ENCODE results near the gene HOXA3. TPM values are rescaled to one million over a fixed set of nuclear protein-coding genes. Genes with fewer than 3 reads are reported as not detected.

The HOXA3 gene
- total and polyA plus RNA-seq, 2 of the 13 experiments (the other 11 are each of a cell fraction or from before 2014, with no cell fraction given) = 2.9 to 4.6 TPM

DNA sequence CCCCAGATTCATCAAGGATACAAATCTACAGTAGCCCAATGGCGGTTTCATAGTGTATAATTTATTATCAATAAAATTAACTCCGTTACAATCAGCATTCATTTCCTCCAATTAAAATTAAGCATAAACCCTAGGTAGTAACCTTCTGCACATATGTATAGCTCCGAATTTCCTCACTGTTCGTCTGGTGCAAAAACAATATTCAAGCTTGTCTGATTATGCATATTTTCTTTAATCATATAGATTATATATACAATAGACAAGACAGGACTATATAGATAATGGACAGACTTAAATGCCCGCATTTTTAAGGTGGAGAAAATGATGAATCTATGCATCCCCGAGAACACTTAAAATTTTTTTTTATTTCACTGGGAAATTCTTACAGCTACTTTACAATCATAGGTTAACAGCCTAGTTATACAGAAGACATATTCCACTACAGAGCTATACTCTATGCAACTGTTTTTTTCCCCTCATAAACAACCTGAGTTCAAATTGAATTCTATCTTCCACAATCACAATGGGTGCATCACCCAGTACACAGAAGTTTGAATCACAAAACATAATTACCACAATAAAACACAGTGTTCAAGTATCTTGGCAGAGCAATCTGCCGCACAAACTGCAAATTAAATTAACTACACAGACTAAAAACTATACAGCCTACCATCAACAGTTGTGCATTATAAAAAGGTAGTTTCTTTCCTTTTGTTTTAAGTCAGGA is 10.3 kb upstream of the HOXA3 start:
- Histone ChIP-seq H3K4me1 (ENCODE audit: insufficient read depth, low read length) (0 out of 2 replicates have a peak, but pooled peaks cover 4% of the 10 kb centered on the region), H3K4me2 (ENCODE audit: low read depth, low read length) (no peak overlapping the region), H3K9me3 (ENCODE audit: low read length) (no peaks in the 10 kb centered on the region), H3K27ac (ENCODE audit: extremely low read length, insufficient read depth, low read length) (no peak overlapping the region), H3K36me3 (replicated peaks in 1 of 2; ENCODE audit: control insufficient read depth in 1 of 2, insufficient read depth in 2 of 2, low read length in 2 of 2) (no peaks in the 10 kb centered on the region), H3K9ac (ENCODE audit: insufficient read depth, low read depth, low read length) (no peak overlapping the region), H4K20me1 (ENCODE audit: insufficient read depth, low read length) (no peaks in the 10 kb centered on the region), H2AFZ (ENCODE audit: low read length) (no peak overlapping the region), H3K79me2 (ENCODE audit: insufficient read depth, low read length) (no peaks in the 10 kb centered on the region), H3K27me3 (ENCODE audit: control insufficient read depth in 1 of 2, insufficient read depth in 2 of 2, low read length in 2 of 2) (peaks cover 2 to 37% of the 10 kb centered on the region in 2 experiments), H3K4me3 (replicated peaks in 1 of 3; ENCODE audit: insufficient read depth in 1 of 3, low read depth in 2 of 3, low read length in 3 of 3) (no peak overlapping the region)
- ChIA-PET POLR2A (no interaction called here), CTCF (ENCODE audit: low intra/inter-chr PET ratio, low total read pairs) (no interaction called here)
- TF ChIP-seq ZNF558 (CRISPR knock-in tag; IDR thresholded peaks at IDR 0.05; ENCODE audit: borderline replicate concordance) (no peak), PRMT3 (CRISPR knock-in tag; IDR thresholded peaks at IDR 0.05; ENCODE audit: borderline replicate concordance, low read depth) (no peak), JUNB (CRISPR knock-in tag; IDR thresholded peaks at IDR 0.05; ENCODE audit: borderline replicate concordance) (no peak), MYNN (CRISPR knock-in tag; IDR thresholded peaks at IDR 0.05; ENCODE audit: low read depth) (no peak), ZNF782 (CRISPR knock-in tag; IDR thresholded peaks at IDR 0.05; ENCODE audit: borderline replicate concordance) (no peak), SRF (IDR thresholded peaks at IDR 0.05; ENCODE audit: low read depth, low read length) (no peak), NR1H2 (CRISPR knock-in tag; IDR thresholded peaks at IDR 0.05; ENCODE audit: borderline replicate concordance, low read depth) (no peak), ZNF569 (CRISPR knock-in tag; IDR thresholded peaks at IDR 0.05; ENCODE audit: borderline replicate concordance) (no peak)
- TF ChIP-seq, protein P1, sequence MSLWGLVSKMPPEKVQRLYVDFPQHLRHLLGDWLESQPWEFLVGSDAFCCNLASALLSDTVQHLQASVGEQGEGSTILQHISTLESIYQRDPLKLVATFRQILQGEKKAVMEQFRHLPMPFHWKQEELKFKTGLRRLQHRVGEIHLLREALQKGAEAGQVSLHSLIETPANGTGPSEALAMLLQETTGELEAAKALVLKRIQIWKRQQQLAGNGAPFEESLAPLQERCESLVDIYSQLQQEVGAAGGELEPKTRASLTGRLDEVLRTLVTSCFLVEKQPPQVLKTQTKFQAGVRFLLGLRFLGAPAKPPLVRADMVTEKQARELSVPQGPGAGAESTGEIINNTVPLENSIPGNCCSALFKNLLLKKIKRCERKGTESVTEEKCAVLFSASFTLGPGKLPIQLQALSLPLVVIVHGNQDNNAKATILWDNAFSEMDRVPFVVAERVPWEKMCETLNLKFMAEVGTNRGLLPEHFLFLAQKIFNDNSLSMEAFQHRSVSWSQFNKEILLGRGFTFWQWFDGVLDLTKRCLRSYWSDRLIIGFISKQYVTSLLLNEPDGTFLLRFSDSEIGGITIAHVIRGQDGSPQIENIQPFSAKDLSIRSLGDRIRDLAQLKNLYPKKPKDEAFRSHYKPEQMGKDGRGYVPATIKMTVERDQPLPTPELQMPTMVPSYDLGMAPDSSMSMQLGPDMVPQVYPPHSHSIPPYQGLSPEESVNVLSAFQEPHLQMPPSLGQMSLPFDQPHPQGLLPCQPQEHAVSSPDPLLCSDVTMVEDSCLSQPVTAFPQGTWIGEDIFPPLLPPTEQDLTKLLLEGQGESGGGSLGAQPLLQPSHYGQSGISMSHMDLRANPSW (CRISPR knock-in tag; IDR thresholded peaks at IDR 0.05; ENCODE audit: borderline replicate concordance) = no peak
- intact Hi-C loops (cut with micrococcal nuclease; ENCODE audit: unreplicated experiment) = loop anchor here (5.0 kb wide), 1 partner anchor 480 kb away; no protein-coding TSS in a partner anchor
- in situ Hi-C loops (cut with HindIII; ENCODE audit: extremely low pct_ligation_motif_present, low pct_unique_long_range_greater_than_20kb) = loop anchor here (25.0 kb wide), 1 partner anchor 1075 kb away; no protein-coding TSS in a partner anchor
- ATAC-seq (no peak), DNase-seq (ENCODE audit: low spot score) (no peak), FAIRE-seq (no peak)
- WGBS (ENCODE audit: low lambda C conversion rate) = 59% methylated on average over 7 of the region's 7 CpGs
- BruUV-seq (replicated peaks) = no TSS peak

Measured in HepG2 (cell line).